Fibroblast of the aortic adventitia (primary cell): ENCODE results near the gene NCAM1. TPM values are rescaled to one million over a fixed set of nuclear protein-coding genes. Genes with fewer than 3 reads are reported as not detected.

Experiments
- DNase-seq: peaks from one replicate; pipeline ENCODE4 v3.0.0-alpha.2; 2010; ENCODE audit warnings: low read depth
- H3K4me3 ChIP-seq: 2 replicates; pipeline ENCODE4 v1.5.1; 2011; ENCODE audit warnings: low read depth, mild to moderate bottlenecking, control low read depth, low read length, moderate library complexity
- total RNA-seq: library from RNA; depleted of rRNA; stranded (reverse); fragments of >200 nt; gene quantifications from 2 replicates; pipeline ENCODE4 v1.2.3, GENCODE V29; 2012; ENCODE audit warnings: low replicate concordance
- TF ChIP-seq, protein P1 (sequence below): IDR thresholded peaks from 2 replicates; pipeline ENCODE4 v1.5.1; 2011; ENCODE audit warnings: mild to moderate bottlenecking, low read length, control low read depth, inconsistent platforms; ENCODE audit not compliant: insufficient read depth

NCAM1 gene
- total RNA-seq, 1 donor = 3.0 TPM

GRCh38 chr11:113253406-113253805 is 292.2 kb downstream of the NCAM1 start:
- no peak overlapping the region for H3K4me3 ChIP-seq
- DNase-seq = no peak
- TF ChIP-seq, protein P1, sequence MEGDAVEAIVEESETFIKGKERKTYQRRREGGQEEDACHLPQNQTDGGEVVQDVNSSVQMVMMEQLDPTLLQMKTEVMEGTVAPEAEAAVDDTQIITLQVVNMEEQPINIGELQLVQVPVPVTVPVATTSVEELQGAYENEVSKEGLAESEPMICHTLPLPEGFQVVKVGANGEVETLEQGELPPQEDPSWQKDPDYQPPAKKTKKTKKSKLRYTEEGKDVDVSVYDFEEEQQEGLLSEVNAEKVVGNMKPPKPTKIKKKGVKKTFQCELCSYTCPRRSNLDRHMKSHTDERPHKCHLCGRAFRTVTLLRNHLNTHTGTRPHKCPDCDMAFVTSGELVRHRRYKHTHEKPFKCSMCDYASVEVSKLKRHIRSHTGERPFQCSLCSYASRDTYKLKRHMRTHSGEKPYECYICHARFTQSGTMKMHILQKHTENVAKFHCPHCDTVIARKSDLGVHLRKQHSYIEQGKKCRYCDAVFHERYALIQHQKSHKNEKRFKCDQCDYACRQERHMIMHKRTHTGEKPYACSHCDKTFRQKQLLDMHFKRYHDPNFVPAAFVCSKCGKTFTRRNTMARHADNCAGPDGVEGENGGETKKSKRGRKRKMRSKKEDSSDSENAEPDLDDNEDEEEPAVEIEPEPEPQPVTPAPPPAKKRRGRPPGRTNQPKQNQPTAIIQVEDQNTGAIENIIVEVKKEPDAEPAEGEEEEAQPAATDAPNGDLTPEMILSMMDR = no peak

DNA sequence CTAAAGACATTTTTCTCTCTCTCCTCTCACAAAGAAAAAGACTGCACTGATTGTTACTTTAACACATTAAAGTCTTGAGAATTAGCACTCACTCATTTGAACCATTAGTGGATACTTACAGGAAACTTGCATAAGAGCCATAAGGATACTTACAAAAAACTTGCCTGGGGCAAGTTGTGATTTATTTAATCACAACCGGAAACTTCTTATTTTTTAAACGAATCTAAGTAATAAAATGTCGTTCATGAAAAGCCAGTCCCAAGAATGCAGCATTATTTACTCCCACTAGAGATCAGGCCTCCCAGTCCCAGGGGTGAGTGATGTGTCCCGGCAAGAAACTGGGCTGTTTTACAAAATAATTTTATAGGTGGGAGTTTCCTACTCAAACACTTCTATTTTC is 293.9 kb downstream of the NCAM1 start:
- TF ChIP-seq, protein P1 = no peak
- DNase-seq = no peak
- H3K4me3 ChIP-seq = no peak overlapping the region

DNA sequence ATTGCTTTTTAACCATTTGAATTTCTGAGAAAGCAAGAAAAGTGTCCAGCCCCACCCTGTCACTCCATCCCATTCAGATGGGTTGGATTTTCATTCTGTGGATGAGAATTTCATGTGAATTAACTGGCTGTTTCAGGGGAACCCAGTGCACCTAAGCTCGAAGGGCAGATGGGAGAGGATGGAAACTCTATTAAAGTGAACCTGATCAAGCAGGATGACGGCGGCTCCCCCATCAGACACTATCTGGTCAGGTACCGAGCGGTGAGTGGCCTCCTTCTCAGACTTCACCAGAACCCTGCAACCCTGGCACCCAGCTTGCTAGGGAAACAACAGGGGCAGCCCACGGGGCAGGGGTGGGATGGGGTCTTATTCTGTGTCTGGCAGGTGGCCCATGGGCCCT is 294.5 kb downstream of the NCAM1 start:
- no peak for DNase-seq
- TF ChIP-seq, protein P1 = no peak
- H3K4me3 ChIP-seq = no peak overlapping the region

DNA sequence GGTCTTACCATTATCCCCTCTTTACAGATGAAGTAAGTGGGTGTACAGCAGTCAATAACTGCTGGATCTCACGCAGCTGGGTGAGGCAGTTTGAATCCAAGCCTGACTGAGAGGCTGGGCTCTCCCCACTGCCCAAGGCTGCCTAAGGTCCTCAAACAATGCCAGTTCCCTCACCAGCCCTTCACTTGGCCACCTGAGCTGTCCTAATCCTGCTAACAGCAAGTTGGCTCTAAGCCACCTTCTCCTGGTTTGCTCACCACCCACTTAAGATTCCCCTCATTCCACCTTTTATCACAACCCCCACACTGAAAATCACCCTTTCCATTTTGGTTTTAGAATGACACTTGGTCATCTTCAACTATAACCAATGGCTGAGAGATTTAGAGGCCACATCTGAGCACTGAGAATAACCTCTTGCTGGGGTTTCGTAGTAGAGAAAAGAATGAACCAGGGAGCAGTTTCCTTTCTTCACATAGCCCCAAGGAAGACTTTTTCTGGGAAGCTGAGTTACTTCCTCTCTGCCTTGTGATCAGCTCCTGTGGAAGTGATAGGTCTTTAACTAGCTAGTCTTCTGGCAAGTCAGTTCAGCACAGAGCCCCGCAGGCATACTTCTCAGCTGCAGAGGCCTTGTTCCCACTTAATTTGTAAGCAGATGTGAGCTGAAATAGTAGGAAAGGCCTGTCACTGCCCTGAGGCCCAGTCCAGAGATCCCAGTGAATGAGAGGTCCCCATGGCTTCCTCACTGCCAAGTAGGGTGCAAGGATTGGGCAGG is 295.4 kb downstream of the NCAM1 start:
- no peak for DNase-seq
- TF ChIP-seq, protein P1 = no peak
- H3K4me3 ChIP-seq = no peak overlapping the region

DNA sequence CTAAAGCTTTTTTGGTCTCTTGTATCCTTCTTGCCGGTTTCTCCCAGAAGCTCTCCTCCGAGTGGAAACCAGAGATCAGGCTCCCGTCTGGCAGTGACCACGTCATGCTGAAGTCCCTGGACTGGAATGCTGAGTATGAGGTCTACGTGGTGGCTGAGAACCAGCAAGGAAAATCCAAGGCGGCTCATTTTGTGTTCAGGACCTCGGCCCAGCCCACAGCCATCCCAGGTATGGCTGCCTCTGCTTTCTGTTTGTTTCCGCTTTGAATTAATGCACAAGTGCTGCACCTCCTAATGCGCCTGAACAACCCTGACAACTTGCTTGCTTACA is 298.8 kb downstream of the NCAM1 start:
- H3K4me3 ChIP-seq = no peak overlapping the region
- DNase-seq = no peak
- TF ChIP-seq, protein P1 = no peak

DNA sequence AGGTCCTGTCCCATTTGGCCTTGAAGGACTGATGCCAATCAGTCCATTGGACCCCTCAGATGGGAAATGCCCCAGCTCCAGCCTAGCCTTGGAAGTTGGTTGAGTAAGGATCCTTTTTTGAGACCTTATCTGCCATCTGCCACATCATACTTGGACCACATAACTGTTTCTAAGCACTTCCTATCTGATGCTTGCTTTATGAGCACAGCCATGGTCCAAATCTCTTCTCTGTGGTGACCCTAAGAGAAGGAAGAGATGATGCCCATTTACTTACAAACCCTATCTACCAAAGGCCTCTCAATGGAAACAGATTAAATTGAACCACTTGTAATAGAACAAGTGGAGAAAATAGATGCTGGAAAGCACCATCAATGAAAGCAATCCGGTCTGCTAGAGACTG is 299.3 kb downstream of the NCAM1 start:
- TF ChIP-seq, protein P1 = no peak

More for the DNA sequence above, 299.3 kb downstream of the NCAM1 start:
- DNase-seq = no peak
- no peak overlapping the region for H3K4me3 ChIP-seq
